Inflammatory macrophage (primary cell): ENCODE data around the gene SERPINF2.
A peak's percentile ranks its signal among the peaks of the same experiment; 100 is the strongest.

Experiments used
- DNase-seq, 2 donors: peaks; one replicate each; pipeline ENCODE4 v3.0.0-alpha.2; 2020 to 2022

The SERPINF2 gene

GRCh38 chr17:1716076-1716911, 26.4 kb upstream of the SERPINF2 start:
- DNase-seq, result peak; percentile 100

DNA sequence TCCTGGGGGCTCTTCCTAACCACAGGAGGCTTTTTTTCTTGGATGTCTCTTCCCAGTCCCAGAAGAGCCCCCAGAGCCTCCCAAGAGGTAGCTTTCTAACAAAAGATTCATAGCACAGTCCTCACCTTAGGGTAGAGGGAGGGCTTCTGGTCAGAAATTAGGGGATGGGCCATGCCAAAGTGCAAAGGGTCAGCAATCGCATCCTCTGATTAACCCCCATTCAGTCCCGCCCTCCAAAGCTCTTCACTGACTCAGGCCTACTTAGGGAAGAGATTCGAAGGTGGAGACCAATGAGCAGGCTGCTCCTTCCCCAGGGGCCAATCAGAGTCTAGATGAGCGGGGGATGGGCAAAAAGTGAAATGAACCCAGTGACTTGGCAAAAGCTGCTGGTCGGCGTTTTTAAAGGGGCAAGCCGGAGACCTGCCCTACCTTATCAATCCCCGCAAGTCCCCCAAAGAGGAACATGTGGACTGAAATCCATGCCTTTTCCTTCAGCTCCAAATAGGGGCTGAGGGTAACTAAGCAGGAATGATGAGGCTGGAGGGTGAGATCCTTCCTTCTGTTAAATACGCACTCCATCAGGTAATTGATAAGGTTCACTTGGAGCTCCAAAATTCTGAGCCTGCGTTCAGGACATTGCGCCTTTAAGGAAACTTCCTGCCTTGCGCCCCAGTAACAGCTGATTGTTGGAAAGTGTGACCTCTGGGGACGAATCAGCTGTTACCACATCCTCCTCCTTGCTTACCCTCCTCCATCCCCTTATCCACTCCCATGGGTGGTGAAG, 25.6 kb upstream of the SERPINF2 start:
- peak; percentile 99 for DNase-seq

- peak; percentile 23 to 48 for DNase-seq
Observed at GRCh38 chr17:1718362-1719165, 24.1 kb upstream of the SERPINF2 start.

GRCh38 chr17:1720856-1721386, 21.8 kb upstream of the SERPINF2 start:
- peak; percentile 62 to 72 for DNase-seq

DNA sequence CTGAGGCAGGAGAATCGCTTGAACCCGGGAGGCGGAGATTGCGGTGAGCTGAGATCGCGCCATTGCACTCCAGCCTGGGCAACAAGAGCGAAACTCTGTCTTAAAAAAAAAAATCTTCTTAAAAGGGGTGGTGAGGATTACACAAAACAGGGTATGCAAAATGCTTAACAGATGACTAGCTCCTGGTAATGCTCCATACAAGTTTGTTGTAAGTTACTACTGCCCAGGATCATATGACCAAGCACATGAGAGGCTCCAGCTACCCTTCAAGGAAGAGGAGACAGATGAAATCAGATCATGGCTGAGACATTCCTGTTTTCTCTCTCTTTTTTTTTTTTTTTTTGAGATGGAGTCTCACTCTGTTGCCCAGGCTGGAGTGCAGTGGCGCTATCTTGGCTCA, 20.6 kb upstream of the SERPINF2 start:
- peak; percentile 52 to 72 for DNase-seq

GRCh38 chr17:1724351-1724868, 18.3 kb upstream of the SERPINF2 start, which contains the start of gene WDR81:
Gene WDR81 (plus strand): TSS chr17:1724704. CDS start chr17:1724960, 256 bp downstream.
- DNase-seq, result peak; percentile 79 to 91

DNA sequence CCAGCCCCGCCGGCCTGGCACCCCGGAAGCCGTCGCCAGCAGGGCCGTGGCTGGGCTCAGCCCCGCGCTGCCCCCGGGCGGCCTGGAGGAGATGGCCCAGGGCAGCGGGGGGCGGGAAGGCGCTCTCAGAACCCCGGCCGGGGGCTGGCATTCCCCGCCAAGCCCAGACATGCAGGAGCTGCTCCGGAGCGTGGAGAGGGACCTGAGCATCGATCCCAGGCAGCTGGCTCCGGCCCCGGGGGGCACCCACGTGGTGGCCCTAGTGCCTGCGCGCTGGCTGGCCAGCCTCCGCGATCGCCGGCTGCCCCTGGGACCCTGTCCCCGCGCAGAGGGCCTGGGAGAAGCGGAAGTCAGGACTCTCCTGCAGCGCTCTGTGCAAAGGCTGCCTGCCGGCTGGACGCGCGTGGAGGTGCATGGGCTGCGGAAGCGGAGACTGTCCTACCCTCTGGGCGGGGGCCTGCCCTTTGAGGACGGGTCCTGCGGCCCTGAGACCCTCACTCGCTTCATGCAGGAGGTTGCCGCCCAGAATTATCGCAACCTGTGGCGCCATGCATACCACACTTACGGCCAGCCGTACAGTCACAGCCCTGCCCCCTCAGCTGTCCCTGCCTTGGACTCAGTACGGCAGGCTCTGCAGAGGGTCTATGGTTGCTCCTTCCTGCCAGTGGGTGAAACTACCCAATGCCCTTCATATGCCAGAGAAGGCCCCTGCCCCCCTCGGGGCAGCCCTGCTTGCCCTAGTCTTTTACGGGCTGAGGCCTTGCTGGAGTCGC, 17.6 kb upstream of the SERPINF2 start:
- DNase-seq, result peak; percentile 58 to 80

DNA sequence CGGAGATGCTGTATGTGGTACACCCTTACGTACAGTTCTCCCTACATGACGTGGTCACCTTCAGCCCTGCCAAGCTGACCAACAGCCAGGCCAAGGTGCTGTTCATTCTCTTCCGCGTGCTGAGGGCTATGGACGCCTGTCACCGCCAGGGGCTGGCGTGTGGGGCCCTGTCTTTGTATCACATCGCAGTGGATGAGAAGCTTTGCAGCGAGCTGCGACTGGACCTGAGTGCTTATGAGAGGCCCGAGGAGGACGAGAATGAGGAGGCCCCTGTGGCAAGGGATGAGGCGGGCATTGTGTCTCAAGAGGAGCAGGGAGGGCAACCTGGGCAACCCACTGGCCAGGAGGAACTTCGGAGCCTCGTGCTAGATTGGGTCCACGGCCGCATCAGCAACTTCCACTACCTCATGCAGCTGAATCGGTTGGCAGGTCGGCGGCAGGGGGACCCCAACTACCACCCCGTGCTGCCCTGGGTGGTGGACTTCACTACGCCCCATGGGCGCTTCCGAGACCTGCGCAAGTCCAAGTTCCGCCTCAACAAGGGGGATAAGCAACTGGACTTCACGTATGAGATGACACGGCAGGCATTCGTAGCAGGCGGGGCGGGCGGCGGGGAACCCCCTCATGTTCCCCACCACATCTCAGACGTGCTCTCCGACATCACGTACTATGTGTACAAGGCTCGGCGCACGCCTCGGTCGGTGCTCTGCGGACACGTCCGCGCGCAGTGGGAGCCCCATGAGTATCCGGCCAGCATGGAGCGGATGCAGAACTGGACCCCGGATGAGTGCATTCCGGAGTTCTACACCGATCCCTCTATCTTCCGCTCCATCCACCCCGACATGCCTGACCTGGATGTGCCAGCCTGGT, 16.8 kb upstream of the SERPINF2 start:
- no peak for DNase-seq

DNA sequence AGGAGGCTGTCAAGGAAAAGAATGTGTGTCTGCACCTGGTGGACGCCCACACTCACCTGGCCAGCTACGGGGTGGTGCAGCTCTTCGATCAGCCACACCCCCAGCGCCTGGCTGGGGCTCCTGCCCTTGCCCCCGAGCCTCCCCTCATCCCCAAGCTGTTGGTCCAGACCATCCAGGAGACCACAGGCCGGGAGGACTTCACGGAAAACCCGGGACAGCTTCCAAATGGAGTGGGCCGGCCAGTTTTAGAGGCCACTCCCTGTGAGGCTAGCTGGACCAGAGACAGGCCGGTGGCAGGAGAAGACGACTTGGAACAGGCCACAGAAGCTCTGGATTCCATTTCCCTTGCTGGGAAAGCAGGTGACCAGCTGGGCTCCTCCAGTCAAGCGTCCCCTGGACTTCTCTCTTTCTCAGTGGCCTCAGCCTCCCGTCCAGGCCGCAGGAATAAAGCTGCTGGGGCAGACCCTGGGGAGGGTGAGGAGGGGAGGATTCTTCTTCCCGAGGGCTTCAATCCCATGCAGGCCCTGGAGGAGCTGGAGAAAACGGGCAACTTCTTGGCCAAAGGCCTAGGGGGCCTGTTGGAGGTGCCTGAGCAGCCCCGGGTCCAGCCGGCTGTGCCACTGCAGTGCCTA, 15.9 kb upstream of the SERPINF2 start:
- DNase-seq, result no peak

DNA sequence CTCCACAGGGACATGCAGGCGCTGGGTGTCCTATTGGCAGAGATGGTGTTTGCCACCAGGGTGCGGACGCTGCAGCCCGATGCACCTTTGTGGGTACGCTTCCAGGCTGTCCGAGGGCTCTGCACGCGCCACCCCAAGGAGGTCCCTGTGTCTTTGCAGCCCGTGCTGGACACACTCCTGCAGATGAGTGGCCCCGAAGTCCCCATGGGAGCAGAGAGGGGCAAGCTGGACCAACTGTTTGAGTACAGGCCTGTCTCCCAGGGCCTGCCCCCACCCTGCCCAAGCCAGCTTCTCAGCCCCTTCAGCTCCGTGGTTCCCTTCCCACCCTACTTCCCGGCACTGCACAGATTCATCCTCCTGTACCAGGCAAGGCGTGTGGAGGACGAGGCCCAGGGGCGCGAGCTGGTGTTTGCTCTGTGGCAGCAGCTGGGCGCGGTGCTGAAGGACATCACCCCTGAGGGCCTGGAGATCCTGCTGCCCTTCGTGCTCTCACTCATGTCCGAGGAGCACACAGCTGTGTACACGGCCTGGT, 15.3 kb upstream of the SERPINF2 start:
- DNase-seq, result no peak

- no peak for DNase-seq
Observed at GRCh38 chr17:1727876-1728630, 14.6 kb upstream of the SERPINF2 start.

DNA sequence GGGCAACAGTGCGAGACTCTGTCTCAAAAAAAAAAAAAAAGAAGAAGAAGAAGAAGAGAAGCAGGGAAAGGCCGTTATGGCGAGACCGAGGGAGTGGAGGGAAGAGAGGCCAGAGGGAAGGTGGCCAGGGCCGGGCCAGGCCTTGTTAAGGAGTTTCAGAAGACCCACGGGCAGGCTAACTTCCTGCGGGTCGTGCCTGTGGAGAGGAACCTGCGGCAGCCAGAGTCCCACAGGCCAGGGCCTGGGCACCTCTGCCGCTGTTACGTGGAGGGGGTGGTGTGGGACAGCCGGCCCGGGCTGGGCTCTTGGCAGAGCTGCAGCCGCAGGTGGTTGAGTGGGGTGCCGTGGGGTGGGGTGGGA, 12.7 kb upstream of the SERPINF2 start:
- DNase-seq, result peak; percentile 13 to 32

GRCh38 chr17:1730326-1731193, 12.1 kb upstream of the SERPINF2 start:
- DNase-seq, result no peak

DNA sequence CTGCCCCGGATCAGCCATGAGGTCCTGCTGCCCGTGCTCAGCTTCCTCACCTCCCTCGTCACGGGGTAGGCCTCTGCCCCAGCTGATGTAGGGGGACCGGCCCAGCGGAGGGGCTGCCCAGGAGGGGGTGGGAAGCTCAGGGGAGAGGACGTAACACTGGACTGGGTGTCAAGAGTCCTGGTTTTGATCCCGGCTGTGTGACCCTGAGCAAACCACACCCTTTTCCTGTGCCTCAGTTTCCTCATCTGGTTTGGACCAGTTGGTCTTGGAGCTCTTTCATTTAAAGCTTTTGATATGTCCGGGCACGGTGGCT, 11.5 kb upstream of the SERPINF2 start:
- no peak for DNase-seq

DNA sequence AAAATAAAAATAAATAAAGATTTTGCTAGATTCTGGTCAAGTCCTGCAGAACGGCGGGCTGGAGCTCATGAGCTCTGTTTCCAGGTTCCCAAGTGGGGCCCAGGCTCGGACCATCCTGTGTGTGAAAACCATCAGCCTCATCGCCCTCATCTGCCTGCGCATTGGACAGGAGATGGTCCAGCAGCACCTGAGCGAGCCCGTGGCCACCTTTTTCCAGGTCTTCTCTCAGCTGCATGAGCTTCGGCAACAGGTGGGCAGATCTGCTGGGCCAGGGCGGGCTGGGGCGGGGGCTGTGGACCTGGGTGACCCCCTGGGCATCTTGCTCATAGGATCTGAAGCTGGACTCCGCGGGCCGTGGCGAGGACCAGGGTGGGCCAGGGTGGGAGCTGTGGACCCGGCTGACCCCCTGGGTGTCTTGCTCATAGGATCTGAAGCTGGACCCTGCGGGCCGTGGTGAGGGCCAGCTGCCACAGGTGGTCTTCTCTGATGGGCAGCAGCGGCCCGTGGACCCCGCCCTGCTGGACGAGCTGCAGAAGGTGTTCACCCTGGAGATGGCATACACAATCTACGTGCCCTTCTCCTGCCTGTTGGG, 10.3 kb upstream of the SERPINF2 start:
- DNase-seq, result no peak

DNA sequence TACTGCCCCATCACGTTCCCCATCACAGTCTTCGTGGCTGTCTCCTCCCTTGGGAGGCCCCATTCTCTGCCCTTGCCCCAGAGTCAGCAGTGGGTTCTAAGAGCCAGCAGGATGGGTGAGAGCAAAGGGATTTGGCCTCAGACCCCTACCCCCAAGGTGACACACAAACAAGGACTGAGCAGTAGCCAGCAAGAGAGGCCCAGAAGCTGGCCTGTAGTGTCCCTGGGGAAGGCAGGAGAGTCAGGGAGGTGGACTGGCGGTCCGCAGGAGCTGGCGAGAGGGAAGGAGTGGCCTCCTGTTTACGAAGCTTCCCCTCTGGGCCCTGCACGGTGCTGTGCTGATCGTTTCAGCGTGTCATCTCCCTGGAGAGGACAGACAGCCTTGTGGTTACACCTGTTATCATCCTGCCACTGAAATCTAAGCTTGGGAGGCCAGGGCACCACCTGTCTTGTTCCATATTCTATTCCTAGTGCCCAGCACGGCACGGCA, 9.8 kb upstream of the SERPINF2 start:
- DNase-seq, result no peak

DNA sequence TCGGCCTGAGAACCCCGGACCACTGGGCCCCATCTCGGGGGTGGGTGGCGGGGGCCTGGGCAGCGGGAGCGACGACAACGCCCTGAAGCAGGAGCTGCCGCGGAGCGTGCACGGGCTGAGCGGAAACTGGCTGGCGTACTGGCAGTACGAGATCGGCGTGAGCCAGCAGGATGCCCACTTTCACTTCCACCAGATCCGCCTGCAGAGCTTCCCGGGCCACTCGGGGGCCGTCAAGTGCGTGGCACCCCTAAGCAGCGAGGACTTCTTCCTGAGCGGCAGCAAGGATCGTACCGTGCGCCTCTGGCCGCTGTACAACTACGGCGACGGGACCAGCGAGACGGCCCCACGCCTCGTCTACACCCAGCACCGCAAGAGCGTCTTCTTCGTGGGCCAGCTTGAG, 8.9 kb upstream of the SERPINF2 start:
- DNase-seq, result no peak

GRCh38 chr17:1735418-1735817, 7.3 kb upstream of the SERPINF2 start:
- no peak for DNase-seq
